CD4-positive, alpha-beta T cell (primary cell): ENCODE results near the gene PRMT1. TPM values are rescaled to one million over a fixed set of nuclear protein-coding genes. Genes with fewer than 3 reads are reported as not detected.
"Not testable (repeated sequence)": the region's sequence is repeated elsewhere in the genome, so short reads cannot be mapped to it uniquely, and the experiment has no call there.

Source experiments
- ATAC-seq: fragments of 200-7000 bp; cut with Tn5 transposase; one replicate; pipeline ENCODE4 v1.10.0; 2022; ENCODE audit warnings: mild to moderate bottlenecking; ENCODE audit not compliant: poor library complexity
- CTCF ChIA-PET: fragments of 350-600 bp; sonication (Branson Sonifier 250); formaldehyde crosslinking; loops from one replicate; lab custom pipeline; 2021; ENCODE audit warnings: antibody characterized with exemption, inconsistent platforms; lab: Charles Lee
- POLR2A ChIA-PET: fragments of 350-600 bp; sonication (Branson Sonifier 250); formaldehyde crosslinking; loops from one replicate; lab custom pipeline; 2021; ENCODE audit warnings: antibody characterized with exemption, inconsistent platforms; lab: Charles Lee
- DNase-seq, 14 experiments: peaks; one replicate each; pipeline ENCODE4 v3.0.0-alpha.2; 2013 to 2020; ENCODE audit warnings: mixed read lengths in 2 of 14
- H3K27ac ChIP-seq, 2 donors: one replicate each; pipeline versions ENCODE4 v1.5.1 to v1.7.0; 2013; ENCODE audit warnings: low read length in 2 of 2, low read depth in 1 of 2, mild to moderate bottlenecking in 1 of 2
- H3K27me3 ChIP-seq, 2 experiments: 1 replicate in 1 of 2; 2 replicates in 1 of 2; pipeline versions ENCODE4 v1.6.1 to v1.7.0; 2013; ENCODE audit warnings: low read length in 2 of 2, control low read depth in 1 of 2, mild to moderate bottlenecking in 1 of 2, moderate library complexity in 1 of 2; ENCODE audit not compliant: insufficient read depth in 2 of 2, control insufficient read depth in 1 of 2
- H3K36me3 ChIP-seq: one replicate; pipeline ENCODE4 v1.6.1; 2013; ENCODE audit warnings: low read length, control low read depth; ENCODE audit not compliant: insufficient read depth
- H3K4me1 ChIP-seq: one replicate; pipeline ENCODE4 v1.6.1; 2013; ENCODE audit warnings: low read length, control low read depth; ENCODE audit not compliant: insufficient read depth
- H3K4me3 ChIP-seq: one replicate; pipeline ENCODE4 v1.5.1; 2013; ENCODE audit warnings: mild to moderate bottlenecking, low read length, moderate library complexity
- H3K9me3 ChIP-seq, 2 experiments: 1 replicate in 1 of 2; 2 replicates in 1 of 2; pipeline versions ENCODE4 v1.6.1 to v1.7.0; 2013; ENCODE audit warnings: low read length in 2 of 2, mild to moderate bottlenecking in 2 of 2, control low read depth in 1 of 2, moderate library complexity in 1 of 2; ENCODE audit not compliant: control insufficient read depth in 1 of 2, insufficient read depth in 1 of 2
- H3K27ac Mint-ChIP-seq: one replicate; pipeline ENCODE4 v1.8.0; 2020; ENCODE audit warnings: mixed read lengths
- H3K27me3 Mint-ChIP-seq: one replicate; pipeline ENCODE4 v1.8.0; 2021; ENCODE audit warnings: mixed read lengths
- H3K36me3 Mint-ChIP-seq: one replicate; pipeline ENCODE4 v1.8.0; 2021; ENCODE audit warnings: low read depth, mixed read lengths
- H3K4me1 Mint-ChIP-seq: one replicate; pipeline ENCODE4 v1.8.0; 2021; ENCODE audit warnings: low read depth, mixed read lengths
- H3K4me3 Mint-ChIP-seq: one replicate; pipeline ENCODE4 v1.8.0; 2020; ENCODE audit warnings: mild to moderate bottlenecking, mixed read lengths
- H3K9me3 Mint-ChIP-seq: one replicate; pipeline ENCODE4 v1.8.0; 2020; ENCODE audit warnings: mixed read lengths
- CTCF ChIP-seq: fragments of 200-600 bp; IDR thresholded peaks from one replicate; pipeline ENCODE4 v1.8.0; 2022; ENCODE audit warnings: antibody characterized with exemption, mild to moderate bottlenecking
- intact Hi-C, 2 experiments: fragments of 100-400 bp; cut with DNase I in 1 of 2; cut with micrococcal nuclease in 1 of 2; formaldehyde crosslinking; loops; one replicate each; pipeline versions ENCODE4 v1.15.1 to v1.9.0; 2023 to 2025; cut with DNase I, micrococcal nuclease
- total RNA-seq, 174 experiments: library from RNA in 2 of 174; stranded (reverse) in 2 of 174; gene quantifications; one replicate each; pipeline ENCODE4 v1.2.3 and lab custom pipeline; 2021 to 2026

PRMT1 gene
- total RNA-seq, 2 experiments from 2014 or later = 41.5 to 46.4 TPM

- no peak overlapping the region for H3K27ac Mint-ChIP-seq
- intact Hi-C loops = no loop called here
- Histone ChIP-seq H3K4me1 (no peaks in the 10 kb centered on the region), H3K4me3 (no peak overlapping the region), H3K36me3 (peaks cover 5% of the 10 kb centered on the region), H3K27ac (no peak overlapping the region), H3K9me3 (no peaks in the 10 kb centered on the region), H3K27me3 (no peaks in the 10 kb centered on the region)
- H3K36me3 Mint-ChIP-seq = peaks cover 12% of the 10 kb centered on the region
- no peak for DNase-seq
- H3K9me3 Mint-ChIP-seq = no peaks in the 10 kb centered on the region
- no peak for TF ChIP-seq CTCF
- ChIA-PET CTCF (no interaction called here), POLR2A (interaction anchor here (1.5 to 2.5 kb wide), 4 partner anchors 8 to 45 kb away, joined by 3 to 11 read pairs (median 10); partner anchors contain the start of genes PRMT1 and RRAS)
- no peak overlapping the region for H3K4me3 Mint-ChIP-seq
- H3K27me3 Mint-ChIP-seq = no peaks in the 10 kb centered on the region
- H3K4me1 Mint-ChIP-seq = no peaks in the 10 kb centered on the region
- ATAC-seq = no peak
These were observed 45.4 kb upstream of the PRMT1 start for GRCh38 chr19:49631610-49632192.

GRCh38 chr19:49632576-49632975 lies 44.5 kb upstream of the PRMT1 start:
- H3K36me3 Mint-ChIP-seq = peaks cover 6% of the 10 kb centered on the region
- intact Hi-C loops = no loop called here
- TF ChIP-seq CTCF = no peak
- no peaks in the 10 kb centered on the region for H3K4me1 ChIP-seq
- no peak overlapping the region for H3K27ac ChIP-seq
- H3K9me3 Mint-ChIP-seq = no peaks in the 10 kb centered on the region
- H3K27me3 ChIP-seq = no peaks in the 10 kb centered on the region
- no peaks in the 10 kb centered on the region for H3K9me3 ChIP-seq
- peak in 1 of 14 experiments; percentile 8 for DNase-seq
- no peak overlapping the region for H3K27ac Mint-ChIP-seq
- H3K4me3 ChIP-seq = no peak overlapping the region
- no peak overlapping the region for H3K4me3 Mint-ChIP-seq
- ChIA-PET CTCF (no interaction called here), POLR2A (interaction anchor here (2.0 to 2.5 kb wide), 2 partner anchors 40 to 44 kb away, joined by 9 to 10 read pairs; partner anchors contain the start of gene PRMT1)
- ATAC-seq = no peak
- H3K27me3 Mint-ChIP-seq = no peaks in the 10 kb centered on the region
- no peaks in the 10 kb centered on the region for H3K36me3 ChIP-seq
- H3K4me1 Mint-ChIP-seq = peaks cover under 1% of the 10 kb centered on the region

GRCh38 chr19:49633273-49633672 lies 43.8 kb upstream of the PRMT1 start:
- CTCF ChIA-PET, H3K4me1 ChIP-seq, H3K36me3 ChIP-seq, intact Hi-C loops, H3K27ac ChIP-seq, H3K9me3 Mint-ChIP-seq, H3K27me3 ChIP-seq, H3K4me1 Mint-ChIP-seq, ATAC-seq, DNase-seq, H3K4me3 Mint-ChIP-seq, H3K4me3 ChIP-seq, H3K9me3 ChIP-seq, H3K36me3 Mint-ChIP-seq, H3K27me3 Mint-ChIP-seq: not testable (repeated sequence)
- POLR2A ChIA-PET = interaction anchor here (2.0 kb wide), 1 partner anchor 41 kb away, joined by 9 read pairs; no protein-coding TSS in a partner anchor
- H3K27ac Mint-ChIP-seq = peak overlapping the region; percentile 36
